ENCODE results near the gene RPUSD1.

Gene RPUSD1

DNA sequence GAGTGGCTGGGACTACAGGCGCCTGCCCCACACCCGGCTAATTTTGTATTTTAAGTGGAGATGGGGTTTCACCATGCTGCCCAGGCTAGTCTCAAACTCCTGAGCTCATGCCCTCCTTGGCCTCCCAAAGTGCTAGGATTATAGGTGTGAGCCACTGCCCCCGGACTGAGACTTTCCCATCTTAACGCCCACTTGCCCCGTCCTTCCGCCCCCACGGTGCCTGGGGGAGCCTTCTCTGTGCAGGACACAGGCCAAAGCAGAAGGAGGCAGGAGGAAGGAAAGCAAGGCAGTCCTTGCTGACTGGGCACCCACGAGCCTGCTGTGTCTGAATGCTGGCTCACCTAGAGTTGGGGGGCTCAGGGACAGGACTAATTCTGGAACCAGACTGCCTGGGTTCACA lies 30.0 kb upstream of the RPUSD1 start:
- DNase-seq: no peak

DNA sequence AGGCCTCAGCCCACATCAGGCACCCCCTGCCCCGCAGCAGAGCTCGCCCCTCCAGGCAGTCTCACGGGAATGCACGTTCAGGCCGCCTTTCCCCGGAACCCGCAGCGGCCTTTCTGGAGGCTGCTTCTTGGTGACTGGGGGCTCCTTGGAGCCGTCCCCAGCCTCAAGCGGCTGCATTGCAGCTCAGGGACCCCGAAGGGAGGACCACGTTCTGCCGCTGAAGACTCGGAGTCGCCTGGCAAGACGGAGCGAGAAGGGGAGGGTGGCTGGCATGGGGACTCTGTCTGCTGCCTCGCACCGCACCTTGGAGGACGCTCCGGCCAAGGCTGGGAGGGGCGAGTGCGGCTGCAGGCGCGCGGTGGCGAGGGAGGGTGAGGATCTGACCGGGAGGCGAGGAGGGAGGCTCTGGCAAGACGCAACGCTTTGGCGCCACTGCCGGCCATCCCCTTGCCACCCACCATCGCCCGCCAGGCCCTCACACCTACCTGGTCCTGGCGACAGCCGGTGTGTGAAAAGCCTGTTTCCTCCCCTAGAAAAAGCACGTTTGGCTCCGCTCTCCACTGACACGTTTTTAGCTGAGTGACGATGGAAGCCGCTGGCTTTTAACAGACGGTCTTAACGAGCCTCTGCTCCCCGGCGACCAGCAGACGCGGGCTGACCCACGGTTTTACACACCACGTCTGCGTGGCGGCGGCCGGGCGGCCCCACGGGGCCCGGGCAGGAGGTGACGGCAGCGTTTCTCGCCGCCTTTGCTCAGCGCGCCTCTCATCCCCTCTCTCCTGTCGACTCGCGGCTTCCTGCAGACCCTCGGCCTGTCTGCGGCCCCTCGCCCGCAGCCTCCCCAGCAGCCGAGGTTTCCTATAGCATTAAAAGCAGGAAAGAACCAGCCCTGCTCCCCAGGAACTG lies 29.1 kb upstream of the RPUSD1 start:
- no peak for DNase-seq

DNA sequence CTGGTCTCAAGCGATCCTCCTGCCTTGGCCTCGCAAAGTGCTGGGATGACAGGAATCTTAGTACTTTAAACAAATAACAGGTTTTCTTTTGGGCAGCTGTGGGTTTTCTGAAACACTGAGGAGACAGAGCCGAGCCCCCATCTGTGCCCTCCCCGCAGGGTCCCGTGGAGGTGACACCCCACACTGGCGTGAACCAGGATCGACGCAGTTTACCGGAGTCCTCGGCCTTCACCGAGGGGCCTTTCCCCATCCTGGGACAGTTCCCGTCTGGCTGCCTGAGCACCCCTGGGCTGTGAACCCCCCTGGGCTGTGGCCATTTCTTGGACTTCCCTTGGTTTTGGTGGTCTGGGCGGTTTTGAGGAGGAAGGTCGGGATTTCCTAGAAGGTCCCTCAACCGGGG lies 27.7 kb upstream of the RPUSD1 start:
- DNase-seq: no peak

DNA sequence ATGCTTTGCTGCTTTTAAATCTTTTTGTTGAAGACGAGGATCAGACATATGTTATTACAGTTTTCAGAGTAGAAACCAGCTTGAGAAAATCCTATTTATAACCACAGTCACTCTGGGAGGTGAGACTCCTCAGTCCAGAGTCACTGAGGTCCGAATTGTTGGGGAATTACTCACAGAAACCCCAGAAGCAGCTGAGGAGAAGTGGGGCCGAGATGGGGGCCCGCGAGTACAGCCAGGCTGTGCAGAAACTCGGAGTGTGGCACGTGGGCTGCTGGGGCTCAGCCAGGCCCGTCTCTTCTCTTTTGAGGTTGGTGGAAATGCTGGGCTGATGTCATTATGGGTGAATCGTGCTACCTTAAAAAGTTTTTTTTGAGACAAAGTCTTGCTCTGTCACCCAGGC lies 26.8 kb upstream of the RPUSD1 start:
- no peak for DNase-seq

DNA sequence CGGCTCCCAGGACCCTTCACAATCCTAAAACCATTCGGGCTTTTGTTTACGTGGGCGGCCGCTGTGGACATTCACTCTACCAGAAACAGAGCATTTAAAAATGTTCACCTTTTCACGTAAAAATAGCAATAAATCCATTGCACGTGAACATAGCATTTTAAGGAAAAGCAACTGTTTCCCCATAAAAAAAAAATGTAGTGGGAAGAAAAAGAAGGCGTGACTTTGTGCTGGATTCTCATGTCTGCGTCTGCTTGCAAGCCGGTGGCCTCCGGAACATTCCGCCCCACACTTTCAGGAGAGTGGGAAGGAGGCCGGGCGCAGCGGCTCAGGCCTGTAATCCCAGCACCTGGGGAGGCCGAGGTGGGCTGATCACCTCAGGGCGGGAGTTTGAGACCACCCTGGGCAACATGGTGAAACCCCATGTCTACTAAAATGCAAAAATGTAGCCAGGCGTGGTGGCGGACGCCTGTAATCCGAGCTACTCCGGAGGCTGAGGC lies 25.8 kb upstream of the RPUSD1 start:
- no peak for DNase-seq

DNA sequence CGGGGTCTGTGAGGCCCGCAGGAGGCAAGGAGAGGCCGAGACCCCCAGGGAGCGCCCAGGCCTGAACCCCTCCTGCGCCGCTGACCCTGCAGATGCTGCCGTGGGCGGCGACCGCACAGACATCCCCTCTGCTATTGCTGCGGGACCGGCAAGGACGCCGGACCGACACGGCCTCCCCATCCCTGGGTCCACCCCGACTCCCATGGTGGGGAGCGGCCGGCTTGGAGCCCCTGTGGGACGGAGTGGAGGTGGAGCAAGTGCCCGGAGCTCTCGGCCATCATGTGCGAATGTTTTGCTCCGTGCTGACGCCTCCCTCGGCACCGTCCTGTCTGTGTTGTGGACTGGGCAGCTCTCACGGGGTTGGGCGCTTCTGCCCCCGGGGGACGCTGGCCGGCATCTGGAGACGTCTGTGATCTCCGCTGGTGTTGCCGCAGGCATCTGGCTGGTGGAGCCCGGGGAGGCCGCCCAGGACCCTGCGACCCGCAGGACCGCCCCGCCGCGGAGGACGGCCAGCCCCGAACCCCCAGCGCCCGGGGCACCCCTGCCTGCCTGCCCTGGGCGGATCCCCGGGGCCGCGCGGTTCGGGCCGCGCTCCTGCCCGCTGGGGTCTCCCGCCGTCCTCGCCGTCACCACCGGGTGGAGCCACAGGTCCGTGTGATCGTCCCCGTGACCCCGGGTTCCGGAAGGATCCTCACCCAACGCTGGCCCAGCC lies 25.2 kb upstream of the RPUSD1 start:
- DNase-seq: peak; percentile 16

DNA sequence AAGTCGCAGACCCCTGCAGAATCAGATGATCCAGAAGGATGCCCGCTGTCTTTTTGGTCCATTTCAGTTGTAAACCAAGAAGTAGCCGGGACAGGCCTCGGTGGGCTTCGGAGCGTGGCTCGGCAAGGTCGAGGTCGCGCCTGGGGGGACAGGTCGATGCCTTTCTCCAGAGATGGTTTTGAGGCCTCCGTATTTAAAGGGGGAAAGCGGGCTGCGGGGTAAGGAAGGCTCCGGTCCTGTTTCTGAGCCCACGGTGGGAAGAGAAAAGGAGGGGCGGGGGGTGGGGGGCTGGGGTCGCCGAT lies 19.9 kb upstream of the RPUSD1 start:
- no peak for DNase-seq

DNA sequence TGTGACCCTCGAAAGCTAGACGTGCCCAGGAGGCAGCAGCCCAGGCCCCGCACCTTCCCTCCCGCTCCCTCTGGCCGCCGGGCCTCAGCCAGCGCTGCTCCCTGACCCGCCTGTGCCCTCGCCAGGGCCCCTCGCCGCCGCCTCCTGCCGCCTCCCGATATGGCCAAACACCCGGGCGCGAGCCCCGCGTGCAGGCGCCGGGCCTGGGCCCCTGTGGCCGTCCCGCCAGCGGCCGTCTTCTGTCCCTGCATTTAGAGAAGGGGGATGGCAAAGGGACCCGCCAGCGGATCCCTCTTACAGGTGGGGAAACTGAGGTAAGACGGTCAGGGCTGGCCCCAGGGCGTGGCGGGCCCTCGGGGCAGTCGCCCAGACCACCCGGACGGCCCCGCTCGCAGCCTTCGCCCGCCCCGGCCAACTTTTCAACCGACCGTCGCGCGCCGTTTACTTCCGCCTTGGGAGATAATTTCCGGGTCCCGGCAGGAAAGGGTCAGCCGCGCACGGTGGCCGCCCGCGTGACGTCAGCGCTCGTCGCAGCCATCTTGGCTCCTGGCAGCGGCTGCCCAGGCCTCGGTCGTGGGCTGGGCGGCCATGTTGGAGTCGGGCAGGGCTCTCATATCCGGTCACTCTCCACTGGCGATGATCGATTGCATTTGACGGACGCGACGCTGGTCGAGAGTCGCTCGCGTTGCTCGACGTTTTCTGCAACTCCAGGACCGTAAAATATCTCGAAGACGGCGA lies 19.3 kb upstream of the RPUSD1 start:
- peak; percentile 72 for DNase-seq

DNA sequence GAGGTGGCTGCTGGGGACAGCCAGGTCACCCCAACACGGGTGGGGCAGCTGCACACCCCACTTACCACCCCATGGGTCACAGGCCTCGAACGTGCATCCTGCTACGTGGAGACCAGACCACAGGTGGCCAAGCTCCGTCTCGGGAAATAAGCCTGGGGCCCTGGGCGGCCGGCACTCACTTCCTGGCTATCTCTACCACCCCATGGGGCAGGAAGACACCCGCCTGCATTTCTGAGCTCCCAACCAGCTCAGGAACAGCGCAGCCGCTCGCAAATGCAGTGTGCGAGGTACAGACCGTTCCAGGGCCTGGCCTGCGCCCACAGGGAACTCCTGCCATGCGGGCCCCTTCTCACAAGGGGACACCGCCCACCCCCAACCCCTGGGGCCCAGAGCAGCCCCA lies 17.3 kb upstream of the RPUSD1 start:
- no peak for DNase-seq

DNA sequence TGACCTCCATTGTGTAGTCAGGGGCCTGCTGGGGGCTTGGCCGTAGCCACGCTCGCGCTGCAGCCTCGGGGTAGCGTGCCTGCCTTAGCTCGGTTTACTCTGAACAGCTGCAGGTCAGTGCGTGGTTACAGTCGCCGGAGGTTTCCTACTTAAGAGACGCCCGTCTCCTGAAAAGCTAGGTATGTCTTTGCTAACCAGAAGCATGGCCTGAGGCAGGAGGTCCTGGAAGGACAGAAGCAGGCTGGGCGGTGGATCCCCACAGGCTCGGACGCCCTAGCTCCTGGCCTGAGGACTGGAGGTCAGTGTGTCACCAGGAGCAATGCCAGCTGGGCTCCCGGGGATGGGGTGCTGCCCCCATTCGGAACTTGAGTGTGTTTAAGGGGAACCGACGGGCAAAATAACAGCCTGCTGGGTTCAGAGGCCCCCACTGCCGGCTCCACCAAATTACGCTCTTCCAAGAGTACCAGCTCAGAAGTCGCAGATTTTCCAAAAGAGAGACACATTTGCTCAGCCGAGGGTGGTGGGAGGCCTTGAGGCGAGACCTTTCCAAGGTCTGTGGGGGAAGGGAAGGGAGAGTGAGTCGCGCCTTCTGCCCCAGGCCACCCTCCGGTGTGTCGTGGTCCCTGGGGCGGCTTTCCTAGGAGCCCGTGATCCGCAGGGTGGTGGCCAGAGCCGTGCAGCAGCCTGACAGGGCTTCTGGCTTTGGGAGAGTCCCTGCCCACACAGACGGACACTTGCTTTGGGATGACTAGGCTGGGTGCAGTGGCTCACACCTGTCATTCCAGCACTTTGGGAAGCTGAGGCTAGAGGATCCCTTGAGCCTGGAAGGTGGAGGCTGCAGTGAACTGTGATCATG lies 16.2 kb upstream of the RPUSD1 start:
- DNase-seq: no peak

DNA sequence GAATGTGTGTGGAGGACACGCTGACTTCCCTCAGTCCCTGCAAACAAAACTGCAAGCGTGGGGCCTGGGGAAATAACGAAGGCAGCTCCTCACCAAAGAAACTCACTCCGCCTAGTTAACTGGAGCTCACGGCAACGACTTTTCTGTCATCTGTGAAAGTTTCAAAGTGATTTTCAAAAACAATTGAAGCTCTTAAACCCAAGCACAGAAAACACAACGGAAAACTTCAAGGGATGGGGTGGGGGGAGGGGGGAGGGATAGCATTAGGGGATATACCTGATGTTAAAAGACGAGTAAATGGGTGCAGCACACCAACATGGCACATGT lies 15.5 kb upstream of the RPUSD1 start:
- no peak for DNase-seq

DNA sequence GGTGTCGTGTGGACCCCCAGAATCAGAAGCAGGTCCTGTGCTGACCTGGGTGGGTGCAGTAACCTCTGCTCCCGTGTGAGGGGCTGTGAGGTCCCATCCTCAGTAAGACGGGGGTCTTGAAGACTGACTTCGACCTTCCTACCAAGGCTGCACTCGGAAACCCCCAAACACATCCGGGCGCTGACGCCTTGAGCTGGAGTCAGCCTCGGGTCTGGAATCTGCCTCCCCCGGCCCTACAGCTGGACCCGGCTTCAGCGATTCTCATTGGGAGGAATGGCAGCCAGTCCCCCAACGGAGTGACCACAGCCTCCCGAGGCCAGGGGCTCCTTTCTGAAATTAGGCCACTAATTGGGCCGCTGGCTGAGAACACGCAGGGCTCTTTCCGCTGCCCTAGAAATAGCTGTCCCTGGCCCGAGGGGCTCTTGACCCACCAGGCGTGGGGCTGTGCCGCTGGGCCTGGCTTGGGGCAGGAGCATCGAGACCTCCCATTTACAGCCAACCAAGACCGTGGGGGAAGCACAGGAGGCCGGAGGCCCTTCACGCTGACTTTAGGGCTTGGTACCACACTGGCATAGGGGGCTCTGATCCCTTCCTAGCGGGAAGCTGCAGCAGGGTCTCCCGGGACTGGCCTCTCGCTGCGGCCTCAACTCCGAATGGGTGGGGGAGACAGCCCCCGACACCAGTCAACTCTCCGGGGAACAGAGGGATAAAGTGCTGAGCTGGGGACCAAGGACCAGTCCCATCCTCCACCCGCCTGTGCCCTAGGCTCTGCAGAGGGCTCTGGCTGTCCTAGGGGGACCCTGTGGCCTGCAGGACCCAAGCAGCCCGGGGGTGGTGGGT lies 15.0 kb upstream of the RPUSD1 start:
- no peak for DNase-seq

DNA sequence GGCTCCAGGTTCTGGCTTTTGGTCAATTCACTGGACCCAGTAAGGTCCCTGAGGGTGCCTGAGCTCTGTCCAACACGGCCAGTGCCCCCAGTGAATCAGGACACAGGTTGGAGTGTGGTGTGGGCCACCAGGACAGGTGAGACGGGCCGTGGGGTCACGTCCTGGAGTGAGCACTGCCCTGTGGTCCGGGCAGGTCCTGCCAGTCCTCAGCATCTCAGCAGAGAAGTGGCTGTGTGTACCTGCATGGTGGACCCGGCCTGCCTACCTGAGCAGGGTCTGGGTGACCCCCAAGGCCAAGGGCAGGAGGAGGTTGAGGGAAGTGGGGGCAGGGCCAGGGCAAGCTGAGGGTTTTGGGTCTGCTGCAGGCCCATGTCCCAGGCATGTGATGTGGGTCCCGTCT lies 14.3 kb upstream of the RPUSD1 start:
- no peak for DNase-seq

DNA sequence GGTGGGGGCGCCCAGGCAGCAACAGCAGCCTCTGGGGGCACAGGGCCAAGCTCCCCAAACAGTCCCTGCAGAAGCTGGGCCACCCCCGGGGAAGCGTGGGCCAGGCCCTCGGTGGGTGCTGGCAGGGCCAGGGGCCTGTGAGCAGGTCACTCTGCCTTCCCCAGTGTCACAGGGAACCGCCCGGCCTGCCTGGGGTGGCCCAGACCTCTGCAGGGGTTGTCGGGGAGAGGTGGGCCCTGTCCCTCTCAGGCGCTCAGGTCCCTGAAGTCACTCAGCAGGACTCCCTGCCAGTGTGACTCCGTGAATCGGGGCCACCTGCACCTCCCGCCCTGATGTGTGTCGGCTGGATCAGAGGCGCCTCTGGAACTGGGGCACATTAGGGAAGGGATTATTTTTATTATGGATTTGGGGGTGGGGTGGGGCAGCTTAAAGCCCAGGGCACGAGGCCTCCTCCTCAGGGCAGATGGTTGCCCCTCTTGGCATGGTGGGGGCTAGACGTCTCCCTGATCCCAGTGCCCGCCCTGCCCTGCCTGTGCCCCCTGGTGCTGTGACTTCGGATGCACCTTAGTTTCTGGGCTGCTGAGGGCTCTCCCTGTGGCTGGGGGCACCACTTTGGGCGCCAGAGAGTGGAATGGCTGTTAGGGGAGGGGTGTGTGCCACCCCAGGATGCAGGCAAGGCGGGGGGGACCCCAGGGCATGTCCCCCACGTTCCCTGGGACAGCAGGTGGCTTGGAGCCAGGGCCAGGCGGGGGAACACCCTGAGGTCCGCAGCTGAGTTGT lies 13.6 kb upstream of the RPUSD1 start:
- DNase-seq: no peak

DNA sequence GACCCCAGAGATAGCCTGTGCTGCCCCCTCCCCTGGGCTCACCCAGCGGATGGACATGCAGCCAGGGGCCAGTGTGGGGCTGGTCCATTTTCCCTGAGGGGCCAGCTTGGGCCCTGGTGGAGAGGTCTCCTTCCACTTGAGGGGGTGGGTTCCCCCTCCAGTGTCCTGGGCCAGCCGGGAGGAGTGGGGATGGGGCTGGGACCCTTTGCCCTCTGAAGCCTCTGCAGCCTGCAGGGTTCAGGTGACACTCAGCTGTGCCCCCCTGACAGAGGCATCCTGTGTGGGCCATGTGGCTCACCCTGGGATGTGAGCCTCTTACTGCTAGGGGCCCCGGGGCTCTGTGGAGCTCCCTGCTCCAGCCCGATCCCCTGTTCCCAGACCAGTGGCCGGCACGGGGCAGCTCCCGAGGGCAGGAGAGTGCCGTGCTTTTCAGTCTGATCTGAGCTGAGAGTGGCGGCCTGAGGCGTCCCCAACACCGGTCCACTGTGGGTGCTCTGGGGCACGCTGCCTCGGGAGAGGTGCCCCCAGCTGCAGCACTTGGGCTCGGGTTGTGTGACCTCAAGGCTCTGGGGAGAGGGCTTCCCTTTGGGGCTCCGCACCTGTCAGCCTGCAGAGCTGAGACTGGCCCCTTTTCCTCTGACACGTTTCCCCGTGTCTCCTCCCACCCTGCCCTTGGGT lies 12.8 kb upstream of the RPUSD1 start:
- DNase-seq: no peak

DNA sequence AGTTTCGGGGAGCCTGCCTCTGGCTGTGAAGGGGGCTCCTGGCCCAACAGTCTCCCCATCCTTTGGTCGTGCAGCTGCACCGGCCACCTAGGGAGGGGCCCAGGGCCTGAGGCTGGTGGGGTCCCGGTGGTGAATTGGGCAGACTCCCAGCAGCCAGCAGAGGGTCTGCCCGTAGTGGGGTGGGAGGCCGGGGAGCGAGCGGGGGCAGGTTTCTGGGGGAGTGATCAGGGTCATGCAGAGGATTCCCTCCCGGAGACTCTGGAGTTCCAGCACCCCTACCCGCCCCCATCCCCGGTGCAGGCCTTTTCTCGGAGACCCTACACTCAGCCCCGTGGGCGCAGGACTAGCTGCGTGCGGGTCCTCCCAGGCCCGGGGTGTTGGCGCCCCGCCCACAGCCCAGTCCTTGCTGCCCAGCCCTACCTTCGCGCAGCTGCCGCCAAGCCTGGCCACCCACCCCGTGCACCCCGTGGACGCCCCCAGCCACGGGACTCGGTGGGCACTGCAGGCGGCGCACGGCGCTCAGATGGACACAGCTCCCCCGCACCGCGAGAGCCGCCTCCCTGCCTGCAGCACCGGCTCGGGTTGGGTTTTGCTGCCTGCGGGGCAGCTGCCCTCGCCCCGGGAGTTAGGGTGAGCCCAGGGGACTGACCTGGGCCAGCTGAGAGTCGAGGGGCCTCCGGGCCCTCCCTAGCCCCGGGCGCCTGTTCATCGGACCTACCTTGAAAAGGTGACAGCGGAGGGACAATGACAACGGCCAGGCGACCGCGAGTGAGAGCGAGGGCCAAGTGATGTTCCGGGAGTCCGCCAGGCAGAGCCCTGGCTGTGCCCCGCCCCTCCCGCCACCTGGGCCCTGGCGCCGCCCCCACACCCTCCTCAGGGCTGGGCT lies 12.0 kb upstream of the RPUSD1 start, which contains the start of gene GNG13:
TSS of gene GNG13 (minus strand) at position 787 of the 886 bp plus-strand sequence. CDS start 1,657 bp downstream, outside the sequence.
- DNase-seq: no peak

DNA sequence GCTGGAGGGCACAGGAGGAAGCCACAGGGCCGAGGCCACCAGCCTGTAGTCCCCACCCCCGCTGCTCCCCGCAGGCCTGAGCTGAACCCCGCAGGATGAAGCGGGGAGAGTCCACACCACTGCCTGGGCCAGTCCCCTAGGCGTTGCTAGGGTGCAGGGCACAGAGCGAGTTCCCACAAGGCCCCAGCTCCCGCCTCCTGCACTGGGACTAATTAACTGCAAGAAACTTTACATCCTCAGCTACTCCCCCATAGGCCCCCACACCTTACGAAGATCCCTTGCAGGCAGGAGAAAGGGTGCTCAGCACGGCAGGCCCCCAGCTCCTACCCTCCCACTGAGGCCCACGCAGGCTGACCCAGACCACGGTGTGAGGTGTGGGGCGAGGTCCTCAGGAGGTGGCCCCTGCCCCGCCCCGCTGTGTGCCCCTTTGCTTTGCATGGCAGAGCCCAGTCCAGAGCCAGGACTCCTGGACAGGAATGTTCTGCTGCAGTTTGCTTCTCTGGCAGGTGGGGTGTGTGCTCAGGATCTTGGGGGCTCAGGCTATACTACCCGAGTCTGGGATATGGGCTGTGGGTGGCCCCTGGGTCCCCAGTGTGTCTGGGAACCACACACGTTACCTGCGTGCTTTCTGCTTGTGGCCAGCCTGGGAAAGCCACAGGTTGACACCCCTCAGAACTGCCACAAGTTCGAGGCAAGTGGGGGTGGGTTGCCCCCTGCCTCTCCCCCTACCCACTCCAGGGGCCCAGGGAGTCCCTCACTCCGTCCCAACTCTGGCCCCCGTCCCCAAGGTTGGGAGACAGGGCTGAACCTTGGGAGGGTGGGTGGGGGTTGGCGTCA lies 11.1 kb upstream of the RPUSD1 start:
- DNase-seq: no peak

DNA sequence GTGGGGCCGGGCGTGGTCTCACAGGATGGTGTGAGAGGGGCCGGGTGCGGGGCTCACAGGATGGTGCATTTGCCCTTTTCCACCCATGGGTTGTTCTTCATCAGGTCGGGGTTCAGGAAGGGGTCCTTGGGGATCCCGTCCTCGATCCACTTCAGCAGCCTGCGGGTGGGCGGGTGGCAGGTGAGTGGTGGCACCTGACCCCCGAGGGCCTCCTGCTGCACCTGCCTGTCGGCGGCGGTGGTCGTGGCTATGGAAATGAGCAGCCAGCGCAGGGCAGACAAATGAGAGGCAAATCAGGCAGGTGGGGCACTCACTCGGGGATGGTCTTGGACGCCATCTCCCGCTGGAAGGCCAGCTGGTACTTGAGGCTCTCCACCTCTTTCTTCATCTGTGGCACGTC lies 10.5 kb upstream of the RPUSD1 start:
- DNase-seq: no peak

All from activated effector memory CD4-positive, alpha-beta T cell treated with Interleukin-2 at 50 U/mL for 16 hours (primary cell).